NT2/D1 (cell line): ENCODE data around the gene CLDN22.

ENCODE experiments used
- SUZ12 ChIP-seq: IDR thresholded peaks from 2 replicates; pipeline ENCODE4 v1.6.1; 2011; ENCODE audit not compliant: insufficient read length, insufficient read depth; ENCODE audit errors: extremely low read depth
- YY1 ChIP-seq: IDR thresholded peaks from 2 replicates; pipeline ENCODE4 v1.6.1; 2011; ENCODE audit not compliant: insufficient read length, insufficient read depth
- ZNF274 ChIP-seq: IDR thresholded peaks from 2 replicates; pipeline ENCODE4 v1.6.1; 2011; ENCODE audit warnings: mild to moderate bottlenecking, low read depth, low read length

GRCh38 chr4:183272384-183272783 lies 47.7 kb downstream of the CLDN22 start:
- TF ChIP-seq YY1 (no peak), ZNF274 (no peak), SUZ12 (no peak)
